ENCODE data around the gene SUMO4.

The SUMO4 gene

DNA sequence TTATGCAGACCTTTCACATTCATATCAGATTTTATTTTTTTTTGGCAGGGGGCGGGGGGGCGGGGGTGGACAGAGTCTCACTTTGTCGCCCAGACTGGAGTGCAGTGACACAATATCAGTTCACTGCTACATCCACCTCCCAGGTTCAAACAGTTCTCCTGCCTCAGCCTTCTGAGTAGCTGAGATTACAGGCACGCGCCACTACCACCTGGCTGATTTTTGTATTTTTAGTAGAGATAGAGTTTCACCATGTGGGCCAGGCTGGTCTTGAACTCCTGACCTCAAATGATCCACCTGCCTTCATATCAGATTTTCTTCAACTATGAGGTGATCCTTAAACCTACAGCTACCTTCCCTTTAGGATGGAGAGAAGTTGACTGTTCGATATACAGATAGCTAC lies 8.0 kb upstream of the SUMO4 start:
- DNase-seq = no peak

DNA sequence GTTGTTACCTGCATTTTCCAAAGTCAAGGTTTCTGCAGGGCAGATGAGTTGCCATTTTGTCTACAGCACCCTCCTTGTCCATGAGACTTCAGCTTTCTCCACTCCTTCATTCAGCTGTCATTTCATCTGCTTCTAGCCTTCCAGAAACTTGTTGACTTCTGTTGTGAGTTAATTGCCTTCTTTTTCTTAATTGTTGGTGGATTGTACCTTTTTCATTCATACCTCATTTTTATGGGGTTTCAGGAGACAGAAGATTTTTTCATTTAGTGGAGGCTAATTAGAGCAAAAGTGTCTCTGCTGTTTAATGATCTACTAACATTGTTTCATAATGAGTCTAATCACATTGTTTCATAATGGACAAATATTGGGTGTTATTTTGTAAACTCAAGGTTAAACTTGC lies 7.5 kb upstream of the SUMO4 start:
- DNase-seq = no peak

DNA sequence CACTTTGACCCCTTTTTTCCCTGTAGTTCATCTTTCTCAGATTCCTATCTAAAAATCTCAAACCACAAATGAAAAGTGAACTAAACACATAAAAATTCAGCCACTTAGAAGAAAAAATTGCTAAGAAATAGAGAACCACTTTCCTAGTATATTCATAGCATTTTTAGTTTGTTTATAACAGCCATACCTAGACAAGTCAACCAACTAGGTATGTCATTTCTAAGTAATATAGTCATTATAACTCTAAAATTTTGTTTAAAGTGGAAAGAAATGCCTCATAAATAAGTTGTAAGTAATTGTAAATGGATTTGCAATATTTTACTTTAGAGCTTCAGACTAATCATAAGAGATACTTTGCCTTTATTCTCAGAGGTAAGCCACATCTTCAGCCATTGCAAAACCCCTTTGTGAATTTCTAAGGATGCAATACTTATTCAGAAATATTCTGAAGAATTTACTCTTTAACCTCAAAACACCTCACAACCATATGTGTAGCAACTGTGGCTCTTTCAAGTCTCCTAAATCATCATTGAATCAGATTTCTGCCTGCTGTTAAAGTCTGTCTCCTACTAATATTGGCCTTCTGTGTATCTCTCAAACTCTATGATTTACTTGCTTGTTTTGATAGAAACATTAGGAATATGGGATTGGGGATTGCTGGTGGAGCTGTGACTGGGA lies 6.9 kb upstream of the SUMO4 start:
- no peak for DNase-seq

DNA sequence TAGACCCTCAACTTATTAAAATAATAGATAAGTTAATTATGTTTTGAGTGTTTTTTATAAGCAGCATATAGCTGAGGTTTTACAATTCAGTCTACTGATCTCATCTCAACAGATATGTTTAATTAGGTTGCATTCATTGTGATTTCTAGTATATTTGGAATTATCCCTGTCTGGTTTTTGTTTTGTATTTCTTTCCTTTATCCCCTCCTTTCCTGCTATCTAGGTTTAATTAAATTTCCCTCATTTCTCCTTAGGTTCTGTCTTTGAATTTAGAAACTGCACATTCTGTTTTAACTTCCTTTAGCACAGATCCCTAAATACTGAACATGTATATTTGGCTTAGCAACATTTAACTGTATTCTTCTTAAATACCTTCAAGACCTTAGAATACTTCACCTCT lies 4.9 kb upstream of the SUMO4 start:
- DNase-seq = no peak

DNA sequence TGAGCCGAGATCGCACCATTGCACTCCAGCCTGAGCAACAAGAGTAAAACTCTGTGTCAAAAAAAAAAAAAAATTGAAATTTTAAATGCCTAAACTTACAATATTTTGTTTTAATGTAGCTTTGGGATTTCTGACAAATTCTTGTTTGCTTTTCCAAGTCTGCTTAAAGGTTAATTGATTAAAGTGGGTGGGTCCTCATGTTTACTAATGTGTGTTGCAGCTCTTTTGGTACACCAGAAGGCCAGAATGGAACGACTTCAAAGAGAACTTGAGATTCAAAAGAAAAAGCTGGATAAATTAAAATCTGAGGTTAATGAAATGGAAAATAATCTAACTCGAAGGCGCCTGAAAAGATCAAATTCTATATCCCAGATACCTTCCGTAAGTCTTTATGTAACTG lies 2.7 kb upstream of the SUMO4 start:
- no peak for DNase-seq

DNA sequence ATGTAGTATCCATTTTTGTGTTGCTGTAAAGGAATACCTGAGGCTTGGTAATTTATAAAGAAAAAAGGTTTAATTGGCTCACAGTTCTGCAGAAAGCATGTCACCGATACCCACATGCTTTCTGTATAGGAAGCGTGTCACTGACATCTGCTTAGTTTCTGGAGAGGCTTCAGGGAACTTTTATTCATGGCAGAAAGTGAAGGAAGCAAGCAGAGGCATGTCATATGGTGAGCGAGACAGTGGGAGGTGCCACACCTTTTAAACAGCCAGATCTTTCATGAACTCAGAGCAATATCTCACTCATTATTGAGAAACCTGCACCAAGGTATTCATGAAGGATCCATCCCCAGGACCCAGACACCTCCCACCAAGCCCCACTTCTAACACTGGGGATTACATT lies 3.5 kb downstream of the SUMO4 start:
- no peak for DNase-seq

DNA sequence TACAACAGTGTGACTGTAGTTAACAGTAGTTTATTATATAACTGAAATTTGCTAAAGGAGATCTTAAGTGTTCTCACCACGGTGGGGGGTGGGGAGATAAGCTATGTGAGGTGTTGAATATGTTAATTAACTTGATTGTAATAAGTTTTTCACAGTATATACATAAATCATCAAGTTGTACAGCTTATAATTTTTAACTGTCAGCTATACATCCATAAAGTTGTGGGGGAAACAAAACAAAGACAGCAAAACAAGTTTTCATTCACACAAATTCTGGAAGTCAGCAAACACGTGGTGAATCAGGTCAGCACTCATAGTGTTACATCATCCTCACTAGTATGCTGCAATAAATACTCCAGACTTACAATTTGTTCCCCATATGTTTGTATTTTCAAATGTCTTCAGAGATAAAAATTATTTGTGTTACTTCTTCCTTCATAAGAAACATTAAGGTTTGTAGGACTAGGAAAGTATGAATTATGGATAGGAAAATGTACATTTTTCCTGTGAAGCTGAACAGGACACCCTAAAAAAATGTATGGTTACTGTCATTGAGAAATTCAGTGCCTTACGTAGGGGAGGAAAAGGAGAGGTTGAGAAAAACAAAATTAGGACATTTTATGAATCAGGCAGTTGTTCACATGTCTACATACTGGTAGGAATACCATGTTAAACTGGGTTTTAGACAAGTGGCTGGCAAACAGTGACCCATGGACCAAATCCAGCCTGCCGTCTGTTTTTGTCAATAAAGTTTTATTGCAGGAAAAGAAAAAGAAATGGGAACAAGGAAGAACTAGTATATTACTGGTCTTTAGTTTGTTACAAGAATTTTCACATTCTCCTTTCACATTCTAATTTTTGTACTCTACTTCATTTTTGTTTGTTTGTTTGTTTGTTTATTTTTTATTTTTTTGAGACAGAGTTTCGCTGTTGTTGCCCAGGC lies 6.0 kb downstream of the SUMO4 start:
- peak; percentile 86 for DNase-seq

DNA sequence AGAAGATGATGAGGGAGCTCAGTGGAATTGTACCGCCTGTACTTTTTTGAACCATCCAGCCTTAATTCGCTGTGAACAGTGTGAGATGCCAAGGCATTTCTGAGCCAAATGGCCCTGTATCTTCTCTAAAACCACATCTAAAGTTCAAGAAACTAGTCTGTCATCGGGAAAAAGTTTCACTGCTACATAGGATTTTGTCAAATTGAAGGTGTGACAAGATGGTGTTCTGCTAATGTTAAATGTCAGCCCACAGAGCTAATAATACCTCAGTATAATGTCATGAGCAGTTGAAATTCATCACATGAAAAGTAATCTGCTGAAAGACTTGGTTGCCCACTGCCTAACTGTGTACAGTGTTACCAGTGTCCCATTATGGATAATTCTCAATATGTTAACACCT lies 9.6 kb downstream of the SUMO4 start:
- no peak for DNase-seq

DNA sequence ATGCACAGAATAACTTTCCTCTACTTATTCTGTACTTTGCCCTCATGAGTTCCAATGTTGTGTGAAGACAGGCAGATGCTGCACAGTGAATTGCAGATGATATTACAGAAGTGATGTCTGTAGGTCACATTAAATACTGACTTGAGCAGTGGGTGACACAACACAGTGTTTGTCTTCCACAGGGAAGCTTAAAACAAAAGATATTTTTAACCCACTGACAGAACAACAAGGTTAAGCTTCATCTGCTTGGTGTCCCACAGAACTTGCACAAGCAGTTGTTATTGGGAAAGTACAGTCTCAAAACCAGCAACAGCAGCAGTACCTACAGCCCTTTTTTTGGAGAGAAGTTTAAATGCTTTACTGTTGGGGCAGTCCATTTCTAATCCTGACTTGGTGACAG lies 10.5 kb downstream of the SUMO4 start:
- DNase-seq = peak; percentile 30

DNA sequence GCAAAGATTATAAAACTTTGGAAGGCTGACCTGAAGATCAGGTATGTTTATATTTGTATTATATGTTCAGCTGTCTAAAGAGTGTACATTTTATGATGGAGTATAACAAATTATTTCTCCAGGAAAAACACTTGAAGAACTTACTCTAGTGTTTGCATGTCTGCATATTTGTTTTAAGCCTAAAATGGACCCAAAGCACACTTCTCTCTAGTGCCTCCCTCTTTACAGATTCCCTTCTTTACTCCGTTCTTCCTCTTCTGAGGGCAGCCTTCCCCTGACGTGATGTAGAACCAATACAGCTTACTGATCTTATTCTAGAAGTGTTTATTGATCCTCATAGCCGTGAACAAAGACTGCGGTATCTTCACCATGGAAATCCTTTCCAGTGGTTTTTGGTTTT lies 13.9 kb downstream of the SUMO4 start:
- no peak for DNase-seq

DNA sequence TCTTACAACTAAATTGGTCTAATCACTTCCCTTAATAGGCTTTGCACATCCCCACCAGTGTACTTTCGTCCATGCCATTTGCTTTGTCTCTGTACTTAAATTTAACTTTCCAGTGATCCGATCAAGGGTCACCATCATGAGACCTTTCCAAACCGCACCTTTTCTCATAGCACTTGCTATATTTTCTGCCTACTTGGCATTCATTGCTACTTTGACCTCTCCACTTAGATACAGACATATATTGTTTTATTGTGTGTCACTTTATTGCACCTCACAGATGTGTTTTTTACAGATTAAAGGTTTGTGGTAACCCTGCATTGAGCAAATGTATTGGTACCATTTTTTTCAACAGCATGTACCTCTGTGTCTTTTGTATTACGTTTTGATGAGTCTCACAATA lies 14.8 kb downstream of the SUMO4 start:
- DNase-seq = no peak

DNA sequence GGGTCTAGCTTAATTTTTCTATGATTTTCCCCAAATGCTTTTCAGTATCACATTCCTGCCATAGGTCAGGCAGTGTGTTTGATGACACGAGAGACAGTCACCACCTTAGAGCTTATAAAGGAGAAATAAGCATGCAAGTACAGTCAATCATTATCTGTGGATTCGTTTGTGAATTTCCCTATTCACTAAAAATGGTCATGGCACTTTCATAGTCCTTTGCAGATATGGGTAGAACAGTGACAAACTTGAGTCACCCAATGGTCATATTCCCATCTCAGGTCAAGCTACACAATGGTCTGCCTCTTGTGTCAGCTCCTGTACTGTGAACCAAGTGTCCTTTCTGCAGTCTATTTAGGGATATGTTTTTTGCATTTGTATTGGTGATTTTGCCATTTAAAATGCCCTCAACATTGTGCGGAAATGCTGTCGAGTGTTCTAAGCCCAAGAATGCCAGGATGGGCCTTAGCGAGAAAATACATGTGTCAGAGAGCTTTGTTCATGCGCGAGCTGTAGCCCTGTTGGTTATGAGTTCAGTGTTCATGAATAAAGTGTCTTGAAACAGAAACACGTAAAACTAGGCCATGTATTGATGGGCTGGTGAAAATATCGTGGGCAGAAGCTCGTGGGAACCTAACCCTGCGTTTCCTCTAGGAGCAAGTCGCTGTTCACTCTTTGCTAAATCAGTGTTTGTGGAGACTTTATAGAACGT lies 19.8 kb downstream of the SUMO4 start:
- DNase-seq = no peak

DNA sequence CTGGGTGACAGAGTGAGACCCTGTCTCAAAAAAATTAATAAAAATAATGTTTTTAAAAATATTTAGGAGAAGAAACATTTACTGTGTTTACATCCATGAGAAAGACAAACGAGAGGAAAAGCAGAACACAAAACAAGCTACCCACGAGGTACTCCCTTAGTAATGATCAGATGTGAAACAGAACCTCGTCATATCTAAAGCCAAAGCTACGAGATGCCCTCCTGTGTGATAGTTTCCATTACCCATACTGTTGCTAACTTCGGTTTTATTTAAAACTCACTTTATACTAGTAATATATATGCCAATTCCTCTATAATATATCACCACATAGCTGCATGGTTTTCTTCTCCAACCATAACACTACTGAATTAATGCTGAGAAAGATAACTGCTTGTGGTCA lies 21.1 kb downstream of the SUMO4 start:
- no peak for DNase-seq

DNA sequence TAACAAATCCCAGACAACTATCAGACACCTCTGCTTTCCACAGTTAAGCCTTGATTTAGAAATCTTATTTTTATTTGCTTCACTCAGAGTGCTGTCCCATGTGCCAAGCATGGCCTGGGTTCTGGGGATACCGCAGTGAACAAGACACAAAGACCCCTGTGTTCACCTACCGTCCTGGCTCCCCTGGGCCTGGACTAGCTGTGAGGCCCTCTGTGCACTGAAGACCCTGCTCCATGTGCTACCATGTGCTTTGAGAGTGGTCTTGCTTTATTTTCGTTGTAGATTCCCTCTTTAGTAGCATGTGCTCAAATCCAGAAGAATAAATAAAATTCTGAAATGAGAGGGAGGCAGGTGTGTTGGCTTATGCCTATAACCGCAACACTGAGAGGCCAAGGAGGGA lies 22.5 kb downstream of the SUMO4 start:
- no peak for DNase-seq

DNA sequence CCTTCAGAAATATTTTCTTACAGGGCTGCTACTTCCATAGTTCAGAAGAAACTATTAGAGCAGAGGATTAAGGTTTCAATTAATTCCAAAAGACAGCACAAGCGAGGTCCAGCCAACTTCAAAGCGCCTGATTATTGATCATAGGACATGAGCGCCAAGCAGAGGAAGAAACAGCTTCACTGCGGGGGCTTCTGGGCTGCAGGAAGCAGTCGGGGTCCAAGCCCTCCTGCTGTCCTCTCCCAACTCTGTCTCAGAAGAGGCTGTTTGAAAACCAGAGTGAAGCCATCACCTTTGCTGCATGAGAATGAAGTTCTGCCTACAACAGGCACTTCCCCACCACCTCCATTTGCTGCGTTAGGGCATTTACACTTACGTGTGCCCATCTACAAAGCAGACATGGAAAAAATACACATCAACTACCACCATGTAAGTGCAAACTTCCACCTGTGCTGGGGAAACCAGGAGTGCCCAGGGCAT lies 23.9 kb downstream of the SUMO4 start:
- no peak for DNase-seq

DNA sequence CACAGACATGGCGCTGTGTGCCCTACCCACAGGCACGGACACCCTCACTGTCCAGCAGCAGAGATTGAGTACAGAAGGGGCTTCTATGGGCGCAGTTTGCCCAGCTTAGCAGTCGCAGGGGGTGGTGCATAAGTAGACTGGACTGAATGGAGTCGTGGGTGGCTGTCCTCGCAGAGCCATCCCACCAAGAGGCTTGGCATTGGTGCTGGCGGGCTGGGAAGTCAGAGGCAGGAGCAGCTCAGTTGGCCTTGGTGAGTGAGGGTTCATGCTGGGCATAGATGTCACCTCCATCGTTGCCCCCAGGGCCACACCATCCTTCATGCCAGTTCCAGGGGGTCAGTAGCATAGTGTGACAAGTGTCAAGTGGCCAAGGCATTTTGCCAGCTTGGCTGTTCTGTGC lies 25.2 kb downstream of the SUMO4 start:
- no peak for DNase-seq

DNA sequence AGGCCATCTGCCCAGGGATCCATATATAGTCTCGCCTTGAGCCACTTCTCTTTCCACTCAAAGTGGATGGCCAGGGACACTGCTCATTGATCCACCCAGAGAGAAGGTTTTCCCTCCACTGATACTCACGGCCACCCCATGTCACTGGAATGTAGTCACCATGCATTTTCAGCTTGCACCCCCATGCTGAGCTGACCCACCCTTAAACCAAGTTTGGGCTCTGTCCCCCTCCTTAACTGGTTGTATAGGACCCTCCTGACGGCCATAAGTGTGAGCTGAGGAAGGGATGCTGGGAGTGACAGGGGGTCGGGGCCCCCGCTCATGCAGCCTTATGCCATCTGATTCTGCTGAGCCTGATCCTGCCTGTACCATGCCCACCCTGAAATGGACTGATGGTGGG lies 25.7 kb downstream of the SUMO4 start:
- DNase-seq = no peak

DNA sequence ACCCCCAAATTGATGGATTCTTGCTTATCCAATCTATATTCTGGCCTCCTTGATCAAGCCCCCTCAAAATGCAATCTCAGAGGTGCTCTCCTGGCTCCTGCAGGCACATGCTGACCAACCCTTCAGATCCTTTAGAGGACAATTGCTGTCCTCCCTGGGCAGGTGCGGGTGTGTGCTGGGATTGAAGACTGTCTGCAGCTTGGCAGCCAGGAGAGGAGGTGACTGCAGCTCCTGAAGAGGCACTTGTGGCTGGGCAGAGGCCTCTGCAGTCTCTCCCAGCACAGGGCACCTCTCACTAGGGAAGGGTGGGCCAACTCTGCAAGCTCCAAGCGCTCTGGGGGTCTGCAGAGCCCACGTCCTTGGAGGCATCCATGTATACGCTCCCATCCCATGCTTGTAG lies 28.5 kb downstream of the SUMO4 start:
- DNase-seq = no peak

DNA sequence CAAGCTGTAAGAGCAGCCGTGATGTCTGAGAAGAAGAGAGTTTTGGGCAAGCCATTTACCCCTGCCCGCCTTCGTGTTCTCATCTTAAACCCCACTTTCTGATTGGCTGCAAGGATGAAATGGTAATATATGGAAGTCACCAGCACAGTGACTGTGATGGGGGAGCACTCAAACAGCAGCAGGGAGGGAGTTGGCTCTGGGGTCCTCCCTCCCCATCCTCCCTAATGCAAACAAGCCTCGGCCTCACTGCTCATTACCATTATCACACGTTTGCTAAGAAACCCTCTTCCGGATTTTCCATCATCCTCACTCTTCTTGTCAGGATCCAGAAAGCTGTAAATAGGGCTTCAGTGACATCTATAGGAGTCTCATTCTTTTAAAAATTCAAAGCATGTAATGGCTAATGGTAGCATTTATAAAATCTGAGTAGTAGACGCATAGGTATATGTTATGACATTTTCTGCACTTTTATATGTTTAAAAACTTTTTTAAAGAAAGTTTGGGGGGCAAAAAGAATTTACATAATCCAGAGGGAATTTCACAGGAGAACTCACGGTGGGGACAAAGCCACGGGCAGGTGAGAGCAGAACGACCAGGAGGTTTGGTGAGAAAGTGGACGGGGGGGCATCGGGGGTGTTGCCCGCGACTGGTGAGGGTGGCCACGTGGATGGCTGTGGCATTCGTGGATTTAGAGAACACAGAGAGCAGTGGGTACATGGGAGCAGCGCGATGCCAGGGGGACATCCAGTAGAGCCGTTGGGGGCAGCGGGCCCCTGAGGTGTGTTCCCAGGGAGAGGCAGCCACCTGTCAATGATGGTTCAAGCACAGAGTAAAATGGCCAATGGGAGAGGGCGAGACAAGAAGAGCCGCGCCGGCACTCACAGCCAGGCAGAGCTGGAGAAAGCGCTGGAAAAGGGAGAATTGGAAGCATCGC lies 29.6 kb downstream of the SUMO4 start:
- DNase-seq = no peak

DNA sequence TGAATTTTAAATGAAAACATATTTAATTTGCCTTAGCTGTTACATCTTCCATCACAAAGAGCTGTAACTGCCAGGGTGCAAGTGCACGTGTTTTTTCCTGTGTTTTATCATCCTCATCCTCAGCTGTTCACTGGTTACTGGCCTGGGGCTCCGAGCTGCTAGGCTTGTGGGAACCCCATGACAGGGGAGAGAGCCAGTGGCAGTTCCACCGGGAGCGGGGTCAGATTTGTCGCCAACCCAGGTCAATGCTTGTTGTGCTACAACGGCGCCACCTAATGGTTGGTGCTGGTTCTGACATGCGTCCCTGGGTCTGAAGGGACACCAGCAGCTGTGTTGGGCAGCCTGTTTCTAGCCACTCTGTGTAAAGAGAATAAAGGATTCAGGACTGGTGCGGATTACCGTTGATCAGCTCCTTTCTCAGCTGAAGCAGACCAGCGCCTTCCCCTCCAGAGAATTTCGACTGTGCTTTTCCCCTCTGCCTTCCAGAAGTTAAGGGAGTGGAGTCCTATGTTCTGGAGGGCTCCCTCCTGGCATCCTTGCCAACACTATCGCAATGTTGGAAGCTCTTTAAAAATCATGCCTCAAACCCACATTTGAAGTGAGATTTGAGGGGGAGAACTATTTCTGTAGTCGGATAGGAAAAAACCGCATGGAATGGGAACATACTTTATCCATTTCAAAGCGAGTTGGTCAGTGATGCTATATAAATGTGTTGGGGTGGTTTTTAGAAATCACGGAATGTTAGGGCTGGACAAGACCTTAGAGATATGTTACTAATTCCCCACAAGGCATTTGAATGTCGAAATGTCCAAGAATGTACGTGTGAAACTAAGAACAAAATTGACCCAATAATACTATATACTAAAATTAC lies 32.1 kb downstream of the SUMO4 start:
- DNase-seq = peak; percentile 82

DNA sequence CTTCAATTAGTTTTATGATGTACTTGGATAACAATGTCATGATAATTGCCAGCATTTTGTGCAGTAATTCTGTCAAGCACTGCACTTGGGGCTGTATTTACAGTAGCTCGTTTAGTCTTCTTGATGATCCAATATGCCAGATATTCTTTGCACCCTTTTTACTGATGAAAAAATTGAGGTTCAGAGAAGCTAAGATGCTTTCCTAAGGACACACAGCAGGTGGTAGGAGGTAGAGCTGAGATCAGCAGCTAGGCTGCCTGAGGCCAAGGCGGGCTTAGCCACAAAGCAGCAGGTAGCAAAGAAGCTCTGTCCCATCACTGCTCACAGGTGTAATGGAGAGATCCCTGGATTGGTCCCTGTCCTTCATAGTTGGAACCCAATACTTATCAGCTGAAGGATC lies 33.3 kb downstream of the SUMO4 start:
- no peak for DNase-seq

DNA sequence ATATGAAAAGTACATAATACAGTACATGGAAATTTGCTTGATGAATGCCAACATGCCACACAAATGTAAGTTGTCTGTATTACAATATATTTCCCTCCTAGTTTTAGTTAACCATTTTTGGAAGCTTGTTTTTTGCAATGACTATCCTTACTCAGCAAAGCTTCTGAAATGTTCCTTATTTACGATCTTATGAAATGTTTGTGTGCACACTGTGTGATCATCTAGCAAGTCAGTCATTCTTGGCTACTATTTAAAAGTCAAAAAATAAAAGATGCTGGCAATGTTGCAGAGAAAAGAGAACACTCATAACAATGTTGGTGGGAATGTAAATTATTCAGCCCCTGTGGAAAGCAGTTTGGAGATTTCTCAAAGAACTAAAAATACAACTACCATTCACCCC lies 33.8 kb downstream of the SUMO4 start:
- DNase-seq = peak; percentile 27

Data from inflammatory macrophage treated with lipopolysaccharide for 4 hours (primary cell).